ENCODE measurements around the gene INPP5D. TPM values are rescaled to one million over a fixed set of nuclear protein-coding genes. Genes with fewer than 3 reads are reported as not detected.

The INPP5D gene
- total RNA-seq, 1 experiment from 2014 or later = 12.7 TPM

DNA sequence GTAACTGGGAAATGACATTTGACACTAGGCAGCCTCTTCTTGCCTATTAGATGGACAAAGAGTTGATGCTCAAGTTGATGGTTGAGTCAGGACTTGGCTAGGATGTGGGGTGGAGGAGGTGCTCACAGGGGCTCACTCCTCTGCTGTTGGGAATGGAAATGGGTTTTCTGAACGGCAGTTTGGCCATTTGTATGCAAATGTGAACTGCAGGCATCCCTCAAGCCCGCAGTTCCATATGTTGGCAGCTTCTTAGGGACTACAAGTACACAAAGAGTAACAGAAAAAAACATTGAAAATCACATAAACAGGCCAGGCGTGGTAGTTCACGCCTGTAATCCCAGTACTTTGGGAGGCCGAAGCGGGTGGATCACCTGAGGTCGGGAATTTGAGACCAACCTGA lies 80.8 kb downstream of the INPP5D start:
- H3K9me3 Mint-ChIP-seq = peaks cover 15 to 21% of the 10 kb centered on the region in 2 experiments
- Histone ChIP-seq H3K9me3 (ENCODE audit: control insufficient read depth, low read depth, low read length) (no peaks in the 10 kb centered on the region), H4K8ac (replicated peaks; ENCODE audit: insufficient read length, low read depth, low read length) (no peak overlapping the region), H3K9ac (ENCODE audit: extremely low read depth, insufficient read length, low read length) (no peak overlapping the region), H3K27me3 (ENCODE audit: insufficient read depth, low read length) (no peaks in the 10 kb centered on the region), H4K91ac (ENCODE audit: insufficient read length, low read depth, low read length) (no peak overlapping the region), H2BK5ac (ENCODE audit: insufficient read length, low read length) (no peak overlapping the region), H3K4ac (ENCODE audit: low read depth, low read length) (no peak overlapping the region), H2AK5ac (ENCODE audit: insufficient read length, low read length) (no peak overlapping the region), H2BK120ac (ENCODE audit: low read depth, low read length, poor library complexity, severe bottlenecking) (no peak overlapping the region), H2BK12ac (ENCODE audit: insufficient read length, low read depth, low read length) (no peak overlapping the region), H3K79me1 (ENCODE audit: insufficient read depth, low read depth, low read length, poor library complexity, severe bottlenecking) (no peaks in the 10 kb centered on the region), H3K79me2 (ENCODE audit: insufficient read depth, low read length) (no peaks in the 10 kb centered on the region; the same call in 1 of the 2 replicates), H3K18ac (ENCODE audit: insufficient read length, low read depth, low read length) (no peak overlapping the region), H3K56ac (ENCODE audit: insufficient read length, low read depth, low read length) (no peak overlapping the region), H3T11ph (ENCODE audit: low read length) (no peak overlapping the region), H2BK15ac (ENCODE audit: low read depth, low read length) (no peak overlapping the region), H3K4me1 (ENCODE audit: insufficient read depth, low read length) (peaks cover 5% of the 10 kb centered on the region; the same call in 1 of the 2 replicates), H3K14ac (ENCODE audit: insufficient read depth, low read length) (no peak overlapping the region), H2BK20ac (ENCODE audit: low read depth, low read length, poor library complexity, severe bottlenecking) (no peak overlapping the region), H2AFZ (ENCODE audit: low read length) (no peak overlapping the region), H4K20me1 (ENCODE audit: control insufficient read depth, insufficient read depth, insufficient read length) (no peaks in the 10 kb centered on the region), H3K23me2 (ENCODE audit: insufficient read length, low read depth, low read length, poor library complexity, severe bottlenecking) (no peaks in the 10 kb centered on the region), H3K27ac (ENCODE audit: insufficient read length, low read depth, low read length) (peak overlapping the region; percentile 48), H4K5ac (ENCODE audit: insufficient read length, low read depth, low read length) (no peak overlapping the region), H3K4me2 (ENCODE audit: insufficient read depth, insufficient read length, low read length) (peak overlapping the region; percentile 23), H3K23ac (ENCODE audit: insufficient read length, low read depth, low read length) (no peak overlapping the region)
- H3K27me3 Mint-ChIP-seq (ENCODE audit: low read depth) = no peaks in the 10 kb centered on the region
- peak; percentile 73 for DNase-seq
- TF ChIP-seq, protein P1, sequence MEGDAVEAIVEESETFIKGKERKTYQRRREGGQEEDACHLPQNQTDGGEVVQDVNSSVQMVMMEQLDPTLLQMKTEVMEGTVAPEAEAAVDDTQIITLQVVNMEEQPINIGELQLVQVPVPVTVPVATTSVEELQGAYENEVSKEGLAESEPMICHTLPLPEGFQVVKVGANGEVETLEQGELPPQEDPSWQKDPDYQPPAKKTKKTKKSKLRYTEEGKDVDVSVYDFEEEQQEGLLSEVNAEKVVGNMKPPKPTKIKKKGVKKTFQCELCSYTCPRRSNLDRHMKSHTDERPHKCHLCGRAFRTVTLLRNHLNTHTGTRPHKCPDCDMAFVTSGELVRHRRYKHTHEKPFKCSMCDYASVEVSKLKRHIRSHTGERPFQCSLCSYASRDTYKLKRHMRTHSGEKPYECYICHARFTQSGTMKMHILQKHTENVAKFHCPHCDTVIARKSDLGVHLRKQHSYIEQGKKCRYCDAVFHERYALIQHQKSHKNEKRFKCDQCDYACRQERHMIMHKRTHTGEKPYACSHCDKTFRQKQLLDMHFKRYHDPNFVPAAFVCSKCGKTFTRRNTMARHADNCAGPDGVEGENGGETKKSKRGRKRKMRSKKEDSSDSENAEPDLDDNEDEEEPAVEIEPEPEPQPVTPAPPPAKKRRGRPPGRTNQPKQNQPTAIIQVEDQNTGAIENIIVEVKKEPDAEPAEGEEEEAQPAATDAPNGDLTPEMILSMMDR (conservative IDR thresholded peaks at IDR 0.05) = no peak
- peaks cover 10 to 32% (median 23%) of the 10 kb centered on the region in 3 experiments for H3K36me3 Mint-ChIP-seq (ENCODE audit: insufficient read depth in 1 of 3, low read depth in 3 of 3)
- peak overlapping the region; percentile 40 to 53; a peak in 3 of 5 replicates for H3K4me3 Mint-ChIP-seq
- peaks cover 51 to 61% of the 10 kb centered on the region in 2 experiments for H3K4me1 Mint-ChIP-seq
- H3K27ac Mint-ChIP-seq = peak overlapping the region; percentile 63 to 95 (median 93); a peak in 6 of 7 replicates
- no CpG with 5 or more reads among the region's 7 CpGs for WGBS (ENCODE audit: extremely low coverage, insufficient read length, low lambda C conversion rate)
